ENCODE results near the gene NDST3. TPM values are rescaled to one million over a fixed set of nuclear protein-coding genes. Genes with fewer than 3 reads are reported as not detected.

The NDST3 gene
- total RNA-seq, 1 experiment from 2014 or later: 0.70 TPM

DNA sequence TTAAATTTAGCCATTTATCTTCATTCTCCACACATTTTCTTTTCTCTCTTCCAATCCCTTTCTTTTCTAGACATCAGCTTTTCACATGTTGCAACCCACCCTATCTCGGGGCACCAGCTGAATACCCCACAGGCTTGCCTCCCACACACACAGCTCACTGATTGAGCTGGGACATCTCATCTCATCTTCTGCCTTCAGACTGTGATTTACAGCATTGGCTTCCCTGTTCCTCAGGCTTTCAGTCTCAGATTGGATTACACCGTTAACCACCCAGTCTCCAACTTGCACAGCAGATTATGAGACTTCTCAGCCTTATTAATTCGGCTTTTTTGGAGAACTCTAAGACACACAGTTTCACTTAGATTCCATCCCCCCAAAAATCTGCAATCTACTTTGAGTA is 224.8 kb downstream of the NDST3 start:
- Histone ChIP-seq H3K4me2 (ENCODE audit: insufficient read depth, insufficient read length, low read length) (no peak overlapping the region), H2BK20ac (ENCODE audit: low read depth, low read length, poor library complexity, severe bottlenecking) (no peak overlapping the region), H2BK120ac (ENCODE audit: low read depth, low read length, poor library complexity, severe bottlenecking) (no peak overlapping the region), H4K91ac (ENCODE audit: insufficient read length, low read depth, low read length) (no peak overlapping the region), H3K23me2 (ENCODE audit: insufficient read length, low read depth, low read length, poor library complexity, severe bottlenecking) (no peaks in the 10 kb centered on the region), H3K9ac (ENCODE audit: extremely low read depth, insufficient read length, low read length) (no peak overlapping the region), H4K5ac (ENCODE audit: insufficient read length, low read depth, low read length) (no peak overlapping the region), H2BK12ac (ENCODE audit: insufficient read length, low read depth, low read length) (no peak overlapping the region), H2BK5ac (ENCODE audit: insufficient read length, low read length) (no peak overlapping the region), H2AK5ac (ENCODE audit: insufficient read length, low read length) (no peak overlapping the region), H3K4ac (ENCODE audit: low read depth, low read length) (no peak overlapping the region), H3K23ac (ENCODE audit: insufficient read length, low read depth, low read length) (no peak overlapping the region), H2BK15ac (ENCODE audit: low read depth, low read length) (no peak overlapping the region), H3K27me3 (ENCODE audit: insufficient read depth, low read length) (no peaks in the 10 kb centered on the region), H3K9me3 (ENCODE audit: control insufficient read depth, low read depth, low read length) (no peaks in the 10 kb centered on the region), H3K14ac (ENCODE audit: insufficient read depth, low read length) (no peak overlapping the region), H3K56ac (ENCODE audit: insufficient read length, low read depth, low read length) (no peak overlapping the region), H2AFZ (ENCODE audit: low read length) (no peak overlapping the region), H3K27ac (ENCODE audit: insufficient read length, low read depth, low read length) (no peak overlapping the region), H3K4me1 (ENCODE audit: insufficient read depth, low read length) (no peaks in the 10 kb centered on the region), H3K79me2 (ENCODE audit: insufficient read depth, low read length) (no peaks in the 10 kb centered on the region), H3T11ph (ENCODE audit: low read length) (no peak overlapping the region), H3K18ac (ENCODE audit: insufficient read length, low read depth, low read length) (no peak overlapping the region), H4K20me1 (ENCODE audit: control insufficient read depth, insufficient read depth, insufficient read length) (no peaks in the 10 kb centered on the region), H3K79me1 (ENCODE audit: insufficient read depth, low read depth, low read length, poor library complexity, severe bottlenecking) (no peaks in the 10 kb centered on the region), H4K8ac (replicated peaks; ENCODE audit: insufficient read length, low read depth, low read length) (no peak overlapping the region)
- no peaks in the 10 kb centered on the region for H3K36me3 Mint-ChIP-seq (ENCODE audit: insufficient read depth in 1 of 3, low read depth in 3 of 3)
- H3K27ac Mint-ChIP-seq: no peak overlapping the region
- no peak for DNase-seq
- TF ChIP-seq, protein P1, sequence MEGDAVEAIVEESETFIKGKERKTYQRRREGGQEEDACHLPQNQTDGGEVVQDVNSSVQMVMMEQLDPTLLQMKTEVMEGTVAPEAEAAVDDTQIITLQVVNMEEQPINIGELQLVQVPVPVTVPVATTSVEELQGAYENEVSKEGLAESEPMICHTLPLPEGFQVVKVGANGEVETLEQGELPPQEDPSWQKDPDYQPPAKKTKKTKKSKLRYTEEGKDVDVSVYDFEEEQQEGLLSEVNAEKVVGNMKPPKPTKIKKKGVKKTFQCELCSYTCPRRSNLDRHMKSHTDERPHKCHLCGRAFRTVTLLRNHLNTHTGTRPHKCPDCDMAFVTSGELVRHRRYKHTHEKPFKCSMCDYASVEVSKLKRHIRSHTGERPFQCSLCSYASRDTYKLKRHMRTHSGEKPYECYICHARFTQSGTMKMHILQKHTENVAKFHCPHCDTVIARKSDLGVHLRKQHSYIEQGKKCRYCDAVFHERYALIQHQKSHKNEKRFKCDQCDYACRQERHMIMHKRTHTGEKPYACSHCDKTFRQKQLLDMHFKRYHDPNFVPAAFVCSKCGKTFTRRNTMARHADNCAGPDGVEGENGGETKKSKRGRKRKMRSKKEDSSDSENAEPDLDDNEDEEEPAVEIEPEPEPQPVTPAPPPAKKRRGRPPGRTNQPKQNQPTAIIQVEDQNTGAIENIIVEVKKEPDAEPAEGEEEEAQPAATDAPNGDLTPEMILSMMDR (conservative IDR thresholded peaks at IDR 0.05): no peak
- H3K4me3 Mint-ChIP-seq: no peak overlapping the region
- H3K4me1 Mint-ChIP-seq: no peaks in the 10 kb centered on the region
- WGBS (ENCODE audit: extremely low coverage, insufficient read length, low lambda C conversion rate): no CpG with 5 or more reads among the region's 3 CpGs
- no peaks in the 10 kb centered on the region for H3K9me3 Mint-ChIP-seq
- H3K27me3 Mint-ChIP-seq (ENCODE audit: low read depth): no peaks in the 10 kb centered on the region
